ENCODE data around the gene RELA. TPM values are rescaled to one million over a fixed set of nuclear protein-coding genes. Genes with fewer than 3 reads are reported as not detected.
"Not testable (repeated sequence)": the region's sequence is repeated elsewhere in the genome, so short reads cannot be mapped to it uniquely, and the experiment has no call there.

The RELA gene
- polyA plus RNA-seq, 3 donors: 21.3 to 67.9 (median 30.9) TPM

- Mint-ChIP-seq H3K4me3 (no peak overlapping the region), H3K4me1 (no peaks in the 10 kb centered on the region), H3K27ac (no peak overlapping the region), H3K9me3 (no peaks in the 10 kb centered on the region), H3K36me3 (no peaks in the 10 kb centered on the region), H3K27me3 (ENCODE audit: low read depth in 3 of 3) (peaks cover 0 to 2% (median 2%) of the 10 kb centered on the region in 3 donors)
- no peak for DNase-seq
- H3K36me3 ChIP-seq (replicated peaks in 1 of 2; ENCODE audit: control insufficient read depth in 1 of 2, insufficient read depth in 2 of 2, low read length in 2 of 2): no peaks in the 10 kb centered on the region
- 100% methylated on average over 2 of the region's 8 CpGs for WGBS (ENCODE audit: insufficient coverage)
- intact Hi-C loops (cut with micrococcal nuclease): no loop called here
- no peaks in the 10 kb centered on the region for H3K79me2 ChIP-seq (ENCODE audit: insufficient read depth, low read length)
- no peak overlapping the region for H3K4me2 ChIP-seq (replicated peaks; ENCODE audit: extremely low read depth, low read length, poor library complexity, severe bottlenecking)
- no peak overlapping the region for H3K4me3 ChIP-seq (replicated peaks in 1 of 3; ENCODE audit: low read depth in 2 of 3, low read length in 3 of 3)
- TF ChIP-seq, protein P1, sequence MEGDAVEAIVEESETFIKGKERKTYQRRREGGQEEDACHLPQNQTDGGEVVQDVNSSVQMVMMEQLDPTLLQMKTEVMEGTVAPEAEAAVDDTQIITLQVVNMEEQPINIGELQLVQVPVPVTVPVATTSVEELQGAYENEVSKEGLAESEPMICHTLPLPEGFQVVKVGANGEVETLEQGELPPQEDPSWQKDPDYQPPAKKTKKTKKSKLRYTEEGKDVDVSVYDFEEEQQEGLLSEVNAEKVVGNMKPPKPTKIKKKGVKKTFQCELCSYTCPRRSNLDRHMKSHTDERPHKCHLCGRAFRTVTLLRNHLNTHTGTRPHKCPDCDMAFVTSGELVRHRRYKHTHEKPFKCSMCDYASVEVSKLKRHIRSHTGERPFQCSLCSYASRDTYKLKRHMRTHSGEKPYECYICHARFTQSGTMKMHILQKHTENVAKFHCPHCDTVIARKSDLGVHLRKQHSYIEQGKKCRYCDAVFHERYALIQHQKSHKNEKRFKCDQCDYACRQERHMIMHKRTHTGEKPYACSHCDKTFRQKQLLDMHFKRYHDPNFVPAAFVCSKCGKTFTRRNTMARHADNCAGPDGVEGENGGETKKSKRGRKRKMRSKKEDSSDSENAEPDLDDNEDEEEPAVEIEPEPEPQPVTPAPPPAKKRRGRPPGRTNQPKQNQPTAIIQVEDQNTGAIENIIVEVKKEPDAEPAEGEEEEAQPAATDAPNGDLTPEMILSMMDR (IDR thresholded peaks at IDR 0.05): no peak
- H3K27ac ChIP-seq (ENCODE audit: low read depth in 1 of 2, low read length in 2 of 2): no peak overlapping the region
- H3K9ac ChIP-seq (ENCODE audit: insufficient read depth, low read length, poor library complexity, severe bottlenecking): no peak overlapping the region
- H4K20me1 ChIP-seq (ENCODE audit: insufficient read depth, low read length): no peaks in the 10 kb centered on the region
- no peaks in the 10 kb centered on the region for H3K27me3 ChIP-seq (ENCODE audit: control insufficient read depth in 2 of 2, insufficient read depth in 2 of 2, low read length in 2 of 2)
- no peaks in the 10 kb centered on the region for H3K4me1 ChIP-seq (ENCODE audit: control insufficient read depth in 1 of 2, insufficient read depth in 2 of 2, low read length in 2 of 2)
- no peaks in the 10 kb centered on the region for H3K9me3 ChIP-seq (replicated peaks in 1 of 2; ENCODE audit: control insufficient read depth in 1 of 2, insufficient read depth in 1 of 2, low read length in 2 of 2)
- peak overlapping the region; percentile 3 for H2AFZ ChIP-seq (ENCODE audit: insufficient read depth, low read depth, low read length, poor library complexity, severe bottlenecking)
Measured at GRCh38 chr11:65685981-65686380, 23.3 kb upstream of the RELA start.

- H3K9me3 ChIP-seq (replicated peaks in 1 of 2; ENCODE audit: control insufficient read depth in 1 of 2, insufficient read depth in 1 of 2, low read length in 2 of 2); H4K20me1 ChIP-seq (ENCODE audit: insufficient read depth, low read length); H3K36me3 ChIP-seq (replicated peaks in 1 of 2; ENCODE audit: control insufficient read depth in 1 of 2, insufficient read depth in 2 of 2, low read length in 2 of 2); H3K4me1 Mint-ChIP-seq; H3K4me3 Mint-ChIP-seq; H3K36me3 Mint-ChIP-seq; H3K9ac ChIP-seq (ENCODE audit: insufficient read depth, low read length, poor library complexity, severe bottlenecking); H2AFZ ChIP-seq (ENCODE audit: insufficient read depth, low read depth, low read length, poor library complexity, severe bottlenecking); H3K9me3 Mint-ChIP-seq; H3K4me1 ChIP-seq (ENCODE audit: control insufficient read depth in 1 of 2, insufficient read depth in 2 of 2, low read length in 2 of 2); H3K27ac ChIP-seq (ENCODE audit: low read depth in 1 of 2, low read length in 2 of 2); H3K27ac Mint-ChIP-seq; H3K79me2 ChIP-seq (ENCODE audit: insufficient read depth, low read length); H3K4me3 ChIP-seq (replicated peaks in 1 of 3; ENCODE audit: low read depth in 2 of 3, low read length in 3 of 3); H3K27me3 Mint-ChIP-seq (ENCODE audit: low read depth in 3 of 3); DNase-seq; H3K27me3 ChIP-seq (ENCODE audit: control insufficient read depth in 2 of 2, insufficient read depth in 2 of 2, low read length in 2 of 2); H3K4me2 ChIP-seq (replicated peaks; ENCODE audit: extremely low read depth, low read length, poor library complexity, severe bottlenecking); intact Hi-C loops (cut with micrococcal nuclease): not testable (repeated sequence)
- WGBS (ENCODE audit: insufficient coverage): 80% methylated on average over 2 of the region's 6 CpGs
Measured at GRCh38 chr11:65683480-65683879, 20.8 kb upstream of the RELA start.

Measured in CD14-positive monocyte (primary cell).